Testis (tissue), 2 donors: Measurements from ENCODE around the gene CELSR1.

Experiments used
- CTCF ChIP-seq, 3 experiments: fragments of 450-650 bp in 2 of 3; fragments of 200-600 bp in 1 of 3; sonication (generic) in 1 of 3; IDR thresholded peaks; one replicate each; pipeline ENCODE4 v1.5.1; 2016 to 2019; ENCODE audit warnings: antibody characterized with exemption in 3 of 3, mild to moderate bottlenecking in 2 of 3, moderate library complexity in 1 of 3
- POLR2A ChIP-seq: fragments of 450-650 bp; IDR thresholded peaks from one replicate; pipeline ENCODE4 v1.6.1; 2017; ENCODE audit warnings: antibody characterized with exemption, mild to moderate bottlenecking, moderate library complexity

DNA sequence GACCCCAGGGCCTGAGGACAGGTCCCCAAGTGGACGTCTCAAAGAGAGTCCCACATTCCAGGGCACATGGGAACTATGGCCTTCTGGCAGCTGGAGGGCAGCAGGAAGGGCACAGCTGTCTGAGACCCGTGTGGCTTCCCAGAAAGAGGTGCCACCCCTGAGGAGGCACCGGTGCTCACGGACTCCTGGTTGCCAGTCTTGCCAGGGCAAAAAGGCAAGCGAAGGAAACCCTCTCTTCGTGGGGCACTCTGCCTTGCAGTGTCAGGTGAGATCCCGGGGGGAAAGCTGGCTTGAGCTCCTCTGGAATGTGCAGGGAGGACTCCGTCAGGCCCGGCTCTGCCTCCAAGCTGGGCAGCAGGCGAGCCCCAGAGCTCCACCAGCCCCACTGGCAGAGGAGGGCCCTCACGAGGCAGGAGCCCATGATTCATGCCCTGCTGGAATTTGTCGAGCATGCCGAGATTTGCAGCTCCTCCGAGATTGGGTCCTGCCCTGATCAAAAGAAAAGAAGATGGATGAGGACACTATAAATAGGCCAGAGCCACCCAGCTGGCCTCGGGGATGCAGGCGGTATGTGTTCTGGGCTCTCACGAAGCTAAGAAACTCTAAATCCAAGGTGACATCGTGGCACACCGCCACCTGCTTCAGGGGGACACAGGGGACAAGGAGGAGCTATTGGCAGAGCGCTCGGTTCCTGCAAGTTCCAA is 9.9 kb upstream of the CELSR1 start:
- no peak for TF ChIP-seq CTCF (IDR thresholded peaks at IDR 0.05)
- TF ChIP-seq POLR2A: no peak
